ENCODE results near the gene MYLIP. TPM values are rescaled to one million over a fixed set of nuclear protein-coding genes. Genes with fewer than 3 reads are reported as not detected.

Gene MYLIP
- total RNA-seq, 1 experiment from 2014 or later: 27.0 TPM

DNA sequence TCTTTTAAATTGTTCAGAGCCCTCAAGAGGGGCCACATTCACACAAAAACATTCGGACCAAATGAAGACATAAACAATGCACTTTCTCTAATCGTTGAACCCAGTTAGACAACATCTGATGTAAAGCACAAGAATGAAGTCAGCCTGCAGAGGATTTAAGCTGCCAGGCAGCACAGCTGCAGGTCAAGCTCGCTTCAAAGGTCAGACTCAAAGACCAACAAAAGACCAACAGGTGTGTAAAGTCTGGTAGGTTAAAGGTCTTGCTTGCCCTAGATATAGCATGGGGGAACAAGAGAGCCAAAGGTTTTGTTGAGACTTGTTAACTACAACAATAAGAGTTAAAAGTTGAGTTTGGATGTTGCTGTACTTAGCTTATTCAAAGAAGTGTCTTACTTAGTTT lies 26.7 kb upstream of the MYLIP start:
- Histone ChIP-seq H3K9ac (ENCODE audit: extremely low read depth, insufficient read length, low read length) (no peak overlapping the region), H2AK5ac (ENCODE audit: insufficient read length, low read length) (no peak overlapping the region), H3K18ac (ENCODE audit: insufficient read length, low read depth, low read length) (no peak overlapping the region), H3K56ac (ENCODE audit: insufficient read length, low read depth, low read length) (no peak overlapping the region), H3K9me3 (ENCODE audit: control insufficient read depth, low read depth, low read length) (no peaks in the 10 kb centered on the region), H2AFZ (ENCODE audit: low read length) (no peak overlapping the region), H3T11ph (ENCODE audit: low read length) (no peak overlapping the region), H3K23me2 (ENCODE audit: insufficient read length, low read depth, low read length, poor library complexity, severe bottlenecking) (no peaks in the 10 kb centered on the region), H3K79me2 (ENCODE audit: insufficient read depth, low read length) (no peaks in the 10 kb centered on the region), H3K14ac (ENCODE audit: insufficient read depth, low read length) (no peak overlapping the region), H4K91ac (ENCODE audit: insufficient read length, low read depth, low read length) (no peak overlapping the region), H2BK5ac (ENCODE audit: insufficient read length, low read length) (no peak overlapping the region), H2BK20ac (ENCODE audit: low read depth, low read length, poor library complexity, severe bottlenecking) (no peak overlapping the region), H4K5ac (ENCODE audit: insufficient read length, low read depth, low read length) (no peak overlapping the region), H3K4ac (ENCODE audit: low read depth, low read length) (no peak overlapping the region), H3K4me1 (ENCODE audit: insufficient read depth, low read length) (no peaks in the 10 kb centered on the region), H4K20me1 (ENCODE audit: control insufficient read depth, insufficient read depth, insufficient read length) (no peaks in the 10 kb centered on the region), H2BK120ac (ENCODE audit: low read depth, low read length, poor library complexity, severe bottlenecking) (no peak overlapping the region), H3K27me3 (ENCODE audit: insufficient read depth, low read length) (no peaks in the 10 kb centered on the region), H3K79me1 (ENCODE audit: insufficient read depth, low read depth, low read length, poor library complexity, severe bottlenecking) (no peaks in the 10 kb centered on the region), H3K23ac (ENCODE audit: insufficient read length, low read depth, low read length) (no peak overlapping the region), H4K8ac (replicated peaks; ENCODE audit: insufficient read length, low read depth, low read length) (no peak overlapping the region), H3K27ac (ENCODE audit: insufficient read length, low read depth, low read length) (no peak overlapping the region), H2BK15ac (ENCODE audit: low read depth, low read length) (no peak overlapping the region), H3K4me2 (ENCODE audit: insufficient read depth, insufficient read length, low read length) (no peak overlapping the region), H2BK12ac (ENCODE audit: insufficient read length, low read depth, low read length) (no peak overlapping the region)
- no peaks in the 10 kb centered on the region; the same call in 1 of the 2 replicates for H3K27me3 Mint-ChIP-seq (ENCODE audit: low read depth)
- H3K4me3 Mint-ChIP-seq: no peak overlapping the region
- DNase-seq: no peak
- no peak overlapping the region for H3K27ac Mint-ChIP-seq
- H3K4me1 Mint-ChIP-seq: peaks cover 0 to 4% of the 10 kb centered on the region in 2 experiments; a peak in 1 of 4 replicates
- H3K36me3 Mint-ChIP-seq (ENCODE audit: insufficient read depth in 1 of 3, low read depth in 3 of 3): peaks cover 0 to 8% (median 0%) of the 10 kb centered on the region in 3 experiments; a peak in 3 of 7 replicates
- TF ChIP-seq, protein P1, sequence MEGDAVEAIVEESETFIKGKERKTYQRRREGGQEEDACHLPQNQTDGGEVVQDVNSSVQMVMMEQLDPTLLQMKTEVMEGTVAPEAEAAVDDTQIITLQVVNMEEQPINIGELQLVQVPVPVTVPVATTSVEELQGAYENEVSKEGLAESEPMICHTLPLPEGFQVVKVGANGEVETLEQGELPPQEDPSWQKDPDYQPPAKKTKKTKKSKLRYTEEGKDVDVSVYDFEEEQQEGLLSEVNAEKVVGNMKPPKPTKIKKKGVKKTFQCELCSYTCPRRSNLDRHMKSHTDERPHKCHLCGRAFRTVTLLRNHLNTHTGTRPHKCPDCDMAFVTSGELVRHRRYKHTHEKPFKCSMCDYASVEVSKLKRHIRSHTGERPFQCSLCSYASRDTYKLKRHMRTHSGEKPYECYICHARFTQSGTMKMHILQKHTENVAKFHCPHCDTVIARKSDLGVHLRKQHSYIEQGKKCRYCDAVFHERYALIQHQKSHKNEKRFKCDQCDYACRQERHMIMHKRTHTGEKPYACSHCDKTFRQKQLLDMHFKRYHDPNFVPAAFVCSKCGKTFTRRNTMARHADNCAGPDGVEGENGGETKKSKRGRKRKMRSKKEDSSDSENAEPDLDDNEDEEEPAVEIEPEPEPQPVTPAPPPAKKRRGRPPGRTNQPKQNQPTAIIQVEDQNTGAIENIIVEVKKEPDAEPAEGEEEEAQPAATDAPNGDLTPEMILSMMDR (conservative IDR thresholded peaks at IDR 0.05): no peak
- peaks cover 8 to 14% of the 10 kb centered on the region in 2 experiments for H3K9me3 Mint-ChIP-seq
- WGBS (ENCODE audit: extremely low coverage, insufficient read length, low lambda C conversion rate): no CpG with 5 or more reads among the region's 3 CpGs
